ENCODE data around the gene IGFBPL1.
A peak's percentile ranks its signal among the peaks of the same experiment; 100 is the strongest.

The IGFBPL1 gene

GRCh38 chr9:38373679-38374078 lies 50.6 kb downstream of the IGFBPL1 start:
- TF ChIP-seq CTCF (IDR thresholded peaks at IDR 0.05; ENCODE audit: insufficient read depth, low read depth, low read length, missing control alignments), result no peak
- DNase-seq (ENCODE audit: low read depth), result no peak
- no peak overlapping the region for H3K4me3 ChIP-seq (ENCODE audit: low read length)

GRCh38 chr9:38372762-38373619 lies 51.3 kb downstream of the IGFBPL1 start:
- TF ChIP-seq CTCF (IDR thresholded peaks at IDR 0.05; ENCODE audit: insufficient read depth, low read depth, low read length, missing control alignments), result no peak
- H3K4me3 ChIP-seq (ENCODE audit: low read length), result no peak overlapping the region
- DNase-seq (ENCODE audit: low read depth), result no peak

- peak; percentile 74 for DNase-seq (ENCODE audit: low read depth)
- no peak overlapping the region for H3K4me3 ChIP-seq (ENCODE audit: low read length)
- peak; percentile 68 for TF ChIP-seq CTCF (IDR thresholded peaks at IDR 0.05; ENCODE audit: insufficient read depth, low read depth, low read length, missing control alignments)
Measured at GRCh38 chr9:38371495-38371894, 52.8 kb downstream of the IGFBPL1 start.

GRCh38 chr9:38370176-38370575 lies 54.1 kb downstream of the IGFBPL1 start:
- H3K4me3 ChIP-seq (ENCODE audit: low read length), result no peak overlapping the region
- no peak for TF ChIP-seq CTCF (IDR thresholded peaks at IDR 0.05; ENCODE audit: insufficient read depth, low read depth, low read length, missing control alignments)
- DNase-seq (ENCODE audit: low read depth), result no peak

- no peak overlapping the region for H3K4me3 ChIP-seq (ENCODE audit: low read length)
- DNase-seq (ENCODE audit: low read depth), result peak; percentile 76
- no peak for TF ChIP-seq CTCF (IDR thresholded peaks at IDR 0.05; ENCODE audit: insufficient read depth, low read depth, low read length, missing control alignments)
Measured at GRCh38 chr9:38368731-38369130, 55.5 kb downstream of the IGFBPL1 start.

- TF ChIP-seq CTCF (IDR thresholded peaks at IDR 0.05; ENCODE audit: insufficient read depth, low read depth, low read length, missing control alignments), result no peak
- H3K4me3 ChIP-seq (ENCODE audit: low read length), result no peak overlapping the region
- DNase-seq (ENCODE audit: low read depth), result no peak
Measured at GRCh38 chr9:38367898-38368297, 56.4 kb downstream of the IGFBPL1 start.

GRCh38 chr9:38363589-38363925 lies 60.7 kb downstream of the IGFBPL1 start:
- no peak overlapping the region for H3K4me3 ChIP-seq (ENCODE audit: low read length)
- no peak for DNase-seq (ENCODE audit: low read depth)
- TF ChIP-seq CTCF (IDR thresholded peaks at IDR 0.05; ENCODE audit: insufficient read depth, low read depth, low read length, missing control alignments), result no peak

Measured in epithelial cell of esophagus (primary cell).